ENCODE measurements around the gene TNNI3K.

TNNI3K gene

GRCh38 chr1:74316302-74316701, 81.1 kb downstream of the TNNI3K start:
- no peak for DNase-seq (ENCODE audit: low spot score)

- no peak for DNase-seq (ENCODE audit: low spot score)
Observed at GRCh38 chr1:74317663-74318062, 82.5 kb downstream of the TNNI3K start.

- no peak for DNase-seq (ENCODE audit: low spot score)
Observed at GRCh38 chr1:74323937-74324473, 88.8 kb downstream of the TNNI3K start.

- DNase-seq (ENCODE audit: low spot score) = no peak
Observed at GRCh38 chr1:74324684-74325448, 89.7 kb downstream of the TNNI3K start.

GRCh38 chr1:74328851-74329250, 93.7 kb downstream of the TNNI3K start:
- DNase-seq (ENCODE audit: low spot score) = no peak

- no peak for DNase-seq (ENCODE audit: low spot score)
Observed at GRCh38 chr1:74333244-74333643, 98.1 kb downstream of the TNNI3K start.

GRCh38 chr1:74334147-74334546, 99.0 kb downstream of the TNNI3K start:
- DNase-seq (ENCODE audit: low spot score) = no peak

- DNase-seq (ENCODE audit: low spot score) = no peak
Observed at GRCh38 chr1:74340656-74341055, 105.5 kb downstream of the TNNI3K start.

GRCh38 chr1:74341702-74342339, 106.6 kb downstream of the TNNI3K start:
- DNase-seq (ENCODE audit: low spot score) = no peak

GRCh38 chr1:74343216-74343615, 108.0 kb downstream of the TNNI3K start:
- DNase-seq (ENCODE audit: low spot score) = no peak

GRCh38 chr1:74344387-74344786, 109.2 kb downstream of the TNNI3K start:
- no peak for DNase-seq (ENCODE audit: low spot score)

GRCh38 chr1:74356493-74356892, 121.3 kb downstream of the TNNI3K start:
- DNase-seq (ENCODE audit: low spot score) = no peak

- DNase-seq (ENCODE audit: low spot score) = no peak
Observed at GRCh38 chr1:74357150-74357549, 122.0 kb downstream of the TNNI3K start.

- DNase-seq (ENCODE audit: low spot score) = no peak
Observed at GRCh38 chr1:74357756-74358155, 122.6 kb downstream of the TNNI3K start.

GRCh38 chr1:74362691-74363090, 127.5 kb downstream of the TNNI3K start:
- no peak for DNase-seq (ENCODE audit: low spot score)

- no peak for DNase-seq (ENCODE audit: low spot score)
Observed at GRCh38 chr1:74363220-74363619, 128.0 kb downstream of the TNNI3K start.

- DNase-seq (ENCODE audit: low spot score) = no peak
Observed at GRCh38 chr1:74367175-74367813, 132.1 kb downstream of the TNNI3K start.

- no peak for DNase-seq (ENCODE audit: low spot score)
Observed at GRCh38 chr1:74368335-74368734, 133.1 kb downstream of the TNNI3K start.

- DNase-seq (ENCODE audit: low spot score) = no peak
Observed at GRCh38 chr1:74375376-74375775, 140.2 kb downstream of the TNNI3K start.

- DNase-seq (ENCODE audit: low spot score) = no peak
Observed at GRCh38 chr1:74380252-74380651, 145.1 kb downstream of the TNNI3K start.

GRCh38 chr1:74388855-74389254, 153.7 kb downstream of the TNNI3K start:
- DNase-seq (ENCODE audit: low spot score) = no peak

- no peak for DNase-seq (ENCODE audit: low spot score)
Observed at GRCh38 chr1:74392186-74392585, 157.0 kb downstream of the TNNI3K start.

- no peak for DNase-seq (ENCODE audit: low spot score)
Observed at GRCh38 chr1:74392840-74393239, 157.7 kb downstream of the TNNI3K start.

Measured in kidney capillary endothelial cell (primary cell).